KG1 (cell line): ENCODE results near the gene RIBC2.
"Not testable (repeated sequence)": the region's sequence is repeated elsewhere in the genome, so short reads cannot be mapped to it uniquely, and the experiment has no call there.

Source experiments
- DNase-seq: peaks from one replicate; lab custom pipeline; 2025; lab: John Stamatoyannopoulos, UW

RIBC2 gene

GRCh38 chr22:45413368-45414211 is at the start of gene RIBC2, which contains the start of gene SMC1B:
TSS of gene RIBC2 (plus strand) at chr22:45413693. CDS start at chr22:45413887, 194 bp downstream.
TSS of gene SMC1B (minus strand) at chr22:45413599. CDS start at chr22:45413567, 32 bp downstream.
- DNase-seq: no peak

GRCh38 chr22:45366713-45367112 is 46.8 kb upstream of the RIBC2 start:
- DNase-seq: no peak

GRCh38 chr22:45373592-45373991 is 39.9 kb upstream of the RIBC2 start:
- not testable (repeated sequence) for DNase-seq

GRCh38 chr22:45376009-45376408 is 37.5 kb upstream of the RIBC2 start:
- no peak for DNase-seq

- peak; percentile 4 for DNase-seq
These were observed 36.8 kb upstream of the RIBC2 start for GRCh38 chr22:45376703-45377102.

- DNase-seq: no peak
These were observed 32.1 kb upstream of the RIBC2 start for GRCh38 chr22:45381348-45381747.

GRCh38 chr22:45389546-45389945 is 23.9 kb upstream of the RIBC2 start:
- no peak for DNase-seq

- no peak for DNase-seq
These were observed 15.7 kb upstream of the RIBC2 start for GRCh38 chr22:45397806-45398205.

- no peak for DNase-seq
These were observed 15.3 kb upstream of the RIBC2 start for GRCh38 chr22:45398214-45398613.

GRCh38 chr22:45399712-45400445 is 13.6 kb upstream of the RIBC2 start:
- no peak for DNase-seq

- no peak for DNase-seq
These were observed 11.0 kb upstream of the RIBC2 start for GRCh38 chr22:45402466-45402985.

GRCh38 chr22:45407793-45408192 is 5.7 kb upstream of the RIBC2 start:
- no peak for DNase-seq

- no peak for DNase-seq
These were observed 503 bp upstream of the RIBC2 start for GRCh38 chr22:45413013-45413367.

- no peak for DNase-seq
These were observed 4.7 kb downstream of the RIBC2 start for GRCh38 chr22:45418056-45418769.

GRCh38 chr22:45418770-45419138 is 5.3 kb downstream of the RIBC2 start:
- no peak for DNase-seq

GRCh38 chr22:45420011-45420410 is 6.5 kb downstream of the RIBC2 start:
- DNase-seq: no peak

- no peak for DNase-seq
These were observed 7.0 kb downstream of the RIBC2 start for GRCh38 chr22:45420539-45420938.

- no peak for DNase-seq
These were observed 8.0 kb downstream of the RIBC2 start for GRCh38 chr22:45421349-45422055.

- no peak for DNase-seq
These were observed 8.9 kb downstream of the RIBC2 start for GRCh38 chr22:45422237-45422983.

- DNase-seq: no peak
These were observed 10.0 kb downstream of the RIBC2 start for GRCh38 chr22:45423524-45423923.

- DNase-seq: no peak
These were observed 10.8 kb downstream of the RIBC2 start for GRCh38 chr22:45424241-45424731.
